ENCODE data around the gene TAOK3. TPM values are rescaled to one million over a fixed set of nuclear protein-coding genes. Genes with fewer than 3 reads are reported as not detected.

The TAOK3 gene
- total RNA-seq, 3 donors from 2014 or later (not counting 1 experiment from before 2014, with no cell fraction given), result 155 to 166 (median 157) TPM

- H3K4me1 Mint-ChIP-seq, result peaks cover 10 to 14% of the 10 kb centered on the region in 2 donors
- Histone ChIP-seq H3K27ac (ENCODE audit: low read length) (no peak overlapping the region), H3K9me3 (ENCODE audit: control insufficient read depth, insufficient read depth, low read length) (no peaks in the 10 kb centered on the region), H3K4me1 (ENCODE audit: control insufficient read depth, insufficient read depth, low read length) (peaks cover 14% of the 10 kb centered on the region), H3K27me3 (ENCODE audit: control insufficient read depth, insufficient read depth, low read length) (peaks cover 22% of the 10 kb centered on the region), H3K36me3 (ENCODE audit: control insufficient read depth, insufficient read depth, low read length) (no peaks in the 10 kb centered on the region), H3K4me3 (ENCODE audit: low read length) (no peak overlapping the region)
- DNase-seq, result no peak
- H3K36me3 Mint-ChIP-seq, result no peaks in the 10 kb centered on the region
- peaks cover 20 to 22% of the 10 kb centered on the region in 2 donors for H3K27me3 Mint-ChIP-seq (ENCODE audit: low read depth in 2 of 2)
- ATAC-seq, result no peak
- no peak for TF ChIP-seq CTCF (IDR thresholded peaks at IDR 0.05)
- intact Hi-C loops (cut with micrococcal nuclease), result no loop called here
- WGBS (ENCODE audit: insufficient coverage), result 95% methylated on average over 6 of the region's 6 CpGs
- no peak overlapping the region for H3K27ac Mint-ChIP-seq
- no peaks in the 10 kb centered on the region for H3K9me3 Mint-ChIP-seq
- no peak overlapping the region for H3K4me3 Mint-ChIP-seq
Observed at GRCh38 chr12:118102070-118102469, 270.6 kb downstream of the TAOK3 start.

DNA sequence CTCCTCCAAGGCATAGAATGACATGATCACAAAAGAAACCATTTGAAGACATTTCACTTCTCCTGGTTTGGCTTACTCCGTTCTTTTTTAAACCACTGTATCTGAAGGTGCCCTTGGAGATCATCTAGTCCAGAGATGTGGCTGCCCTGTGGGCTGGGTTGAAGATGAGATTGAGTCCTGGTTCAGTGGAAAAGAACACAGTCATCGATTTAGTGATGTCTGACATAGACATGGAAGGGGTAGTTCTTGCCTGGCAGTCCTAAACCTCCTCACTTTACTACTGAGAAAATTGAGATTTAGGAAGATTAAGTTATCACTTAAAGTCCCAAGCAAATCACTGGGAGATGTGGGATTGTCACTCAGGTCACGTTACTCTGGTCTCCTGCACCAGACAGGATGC is 271.7 kb downstream of the TAOK3 start:
- no peak for DNase-seq
- Histone ChIP-seq H3K27ac (ENCODE audit: low read length) (no peak overlapping the region), H3K9me3 (ENCODE audit: control insufficient read depth, insufficient read depth, low read length) (no peaks in the 10 kb centered on the region), H3K4me3 (ENCODE audit: low read length) (no peak overlapping the region), H3K27me3 (ENCODE audit: control insufficient read depth, insufficient read depth, low read length) (peaks cover 22% of the 10 kb centered on the region), H3K36me3 (ENCODE audit: control insufficient read depth, insufficient read depth, low read length) (no peaks in the 10 kb centered on the region), H3K4me1 (ENCODE audit: control insufficient read depth, insufficient read depth, low read length) (peaks cover 14% of the 10 kb centered on the region)
- ATAC-seq, result no peak
- no peaks in the 10 kb centered on the region for H3K9me3 Mint-ChIP-seq
- H3K4me1 Mint-ChIP-seq, result peaks cover 10 to 14% of the 10 kb centered on the region in 2 donors
- peaks cover 17 to 22% of the 10 kb centered on the region in 2 donors for H3K27me3 Mint-ChIP-seq (ENCODE audit: low read depth in 2 of 2)
- no peaks in the 10 kb centered on the region for H3K36me3 Mint-ChIP-seq
- intact Hi-C loops (cut with micrococcal nuclease), result no loop called here
- TF ChIP-seq CTCF (IDR thresholded peaks at IDR 0.05), result no peak
- no peak overlapping the region for H3K4me3 Mint-ChIP-seq
- H3K27ac Mint-ChIP-seq, result no peak overlapping the region
- WGBS (ENCODE audit: insufficient coverage), result 85% methylated on average over 2 of the region's 3 CpGs

Other genes starting within 250 kb of the TAOK3 start
- gene PEBP1, start 236.8 kb downstream of the TAOK3 start, total RNA-seq, result 10 to 100 TPM; 38.0 to 54.0 (median 41.4) TPM
- 10 to 100 TPM; 27.5 to 40.3 (median 35.7) TPM for gene SUDS3, start 3.6 kb upstream of the TAOK3 start, total RNA-seq

Data from natural killer cell (primary cell).